Hematopoietic multipotent progenitor cell treated with erythropoietin and hydrocortisone succinate and interleukin-3 and kit ligand, for 15 days (in vitro differentiated cells): ENCODE measurements around the gene NUAK2.

Experiments
- DNase-seq: peaks from one replicate; pipeline ENCODE4 v3.0.0-alpha.2; 2015; ENCODE audit warnings: low spot score

Gene NUAK2

GRCh38 chr1:205256951-205257625 is 64.5 kb downstream of the NUAK2 start:
- DNase-seq, result no peak

GRCh38 chr1:205255941-205256780 is 65.4 kb downstream of the NUAK2 start:
- DNase-seq, result peak; percentile 97
